PC-3 (cell line): ENCODE data around the gene LMNTD1. TPM values are rescaled to one million over a fixed set of nuclear protein-coding genes. Genes with fewer than 3 reads are reported as not detected.

Experiments used
- ATAC-seq: fragments of 200-7000 bp; cut with Tn5 transposase; 2 replicates; pipeline ENCODE4 v1.9.1; 2020; ENCODE audit warnings: mild to moderate bottlenecking, moderate library complexity
- BruUV-seq: library from RNA; stranded (reverse); fragments of 400-500 nt; replicated peaks from 2 replicates; lab custom pipeline; 2021; lab: Mats Ljungman, UMichigan
- CTCF ChIA-PET: fragments of 300-600 bp; sonication (Branson Sonifier 250); formaldehyde crosslinking; loops from one replicate; lab custom pipeline; 2022; ENCODE audit warnings: antibody characterized with exemption; lab: Charles Lee
- POLR2A ChIA-PET: fragments of 300-600 bp; sonication (Branson Sonifier 250); formaldehyde crosslinking; loops from one replicate; lab custom pipeline; 2022; ENCODE audit warnings: antibody characterized with exemption; ENCODE audit not compliant: unreplicated experiment; lab: Charles Lee
- DNase-seq: peaks from one replicate; pipeline ENCODE4 v3.0.0-alpha.2; 2015
- H2AFZ ChIP-seq: fragments of 300-600 bp; sonication (generic); 2 replicates; pipeline ENCODE4 v1.6.0; 2016; ENCODE audit warnings: antibody characterized with exemption, low read length
- H3F3A ChIP-seq: fragments of 300-600 bp; sonication (generic); one replicate; pipeline ENCODE4 v1.6.0; 2017; ENCODE audit warnings: antibody characterized with exemption, low read length, control low read depth, mild to moderate bottlenecking; ENCODE audit not compliant: unreplicated experiment
- H3K27ac ChIP-seq: fragments of 300-600 bp; sonication (generic); 2 replicates; pipeline ENCODE4 v1.5.1; 2016; ENCODE audit warnings: mild to moderate bottlenecking, low read length
- H3K27me3 ChIP-seq: fragments of 300-600 bp; sonication (generic); 2 replicates; pipeline ENCODE4 v1.6.1; 2016; ENCODE audit warnings: low read length, mixed read lengths
- H3K36me3 ChIP-seq: fragments of 300-600 bp; sonication (generic); 2 replicates; pipeline ENCODE4 v1.6.1; 2016; ENCODE audit warnings: low read depth, mixed run types, low read length, mixed read lengths
- H3K4me1 ChIP-seq: fragments of 300-600 bp; sonication (generic); 2 replicates; pipeline ENCODE4 v1.5.1; 2016; ENCODE audit warnings: low read length; ENCODE audit not compliant: insufficient read depth
- H3K4me2 ChIP-seq: fragments of 300-600 bp; sonication (generic); 2 replicates; pipeline ENCODE4 v1.6.0; 2016; ENCODE audit warnings: low read length
- H3K4me3 ChIP-seq: fragments of 300-600 bp; sonication (generic); 2 replicates; pipeline ENCODE4 v1.5.1; 2016; ENCODE audit warnings: mild to moderate bottlenecking, low read length, mixed read lengths
- H3K79me2 ChIP-seq: fragments of 300-600 bp; sonication (generic); 2 replicates; pipeline ENCODE4 v1.6.1; 2017; ENCODE audit warnings: low read length, mixed read lengths
- H3K9ac ChIP-seq: fragments of 300-600 bp; sonication (generic); 2 replicates; pipeline ENCODE4 v1.6.0; 2016; ENCODE audit warnings: mild to moderate bottlenecking, low read length
- H3K9me2 ChIP-seq: fragments of 300-600 bp; sonication (generic); replicated peaks from 2 replicates; pipeline ENCODE4 v1.6.1; 2016; ENCODE audit warnings: mixed run types, low read length, mixed read lengths
- H3K9me3 ChIP-seq: fragments of 300-600 bp; sonication (generic); 2 replicates; pipeline ENCODE4 v1.6.1; 2016; ENCODE audit warnings: low read length, mixed read lengths
- H4K20me1 ChIP-seq: fragments of 300-600 bp; sonication (generic); 2 replicates; pipeline ENCODE4 v1.6.1; 2016; ENCODE audit warnings: low read length, mixed read lengths
- CTCF ChIP-seq: fragments of 300-600 bp; sonication (generic); conservative IDR thresholded peaks from 2 replicates; pipeline ENCODE4 v1.5.1; 2017; ENCODE audit warnings: antibody characterized with exemption, low read depth, mild to moderate bottlenecking, low read length
- EZH2 ChIP-seq: fragments of 300-600 bp; sonication (generic); IDR thresholded peaks from one replicate; pipeline ENCODE4 v1.6.1; 2017; ENCODE audit warnings: antibody characterized with exemption, mild to moderate bottlenecking, low read length; ENCODE audit not compliant: unreplicated experiment
- EZH2phosphoT487 ChIP-seq: fragments of 300-600 bp; sonication (generic); IDR thresholded peaks from 2 replicates; pipeline ENCODE4 v1.6.1; 2018; ENCODE audit warnings: mild to moderate bottlenecking, antibody characterized with exemption, low read length, borderline replicate concordance
- intact Hi-C: fragments of 100-400 bp; cut with micrococcal nuclease; formaldehyde crosslinking; loops from 2 replicates; pipeline ENCODE4 v1.9.0; 2023
- total RNA-seq: library from RNA; depleted of rRNA; stranded (reverse); fragments of >200 nt; gene quantifications from 2 replicates; pipeline ENCODE4 v1.2.3, GENCODE V29; 2014

Gene LMNTD1
- total RNA-seq, 1 experiment from 2014 or later, result not detected

DNA sequence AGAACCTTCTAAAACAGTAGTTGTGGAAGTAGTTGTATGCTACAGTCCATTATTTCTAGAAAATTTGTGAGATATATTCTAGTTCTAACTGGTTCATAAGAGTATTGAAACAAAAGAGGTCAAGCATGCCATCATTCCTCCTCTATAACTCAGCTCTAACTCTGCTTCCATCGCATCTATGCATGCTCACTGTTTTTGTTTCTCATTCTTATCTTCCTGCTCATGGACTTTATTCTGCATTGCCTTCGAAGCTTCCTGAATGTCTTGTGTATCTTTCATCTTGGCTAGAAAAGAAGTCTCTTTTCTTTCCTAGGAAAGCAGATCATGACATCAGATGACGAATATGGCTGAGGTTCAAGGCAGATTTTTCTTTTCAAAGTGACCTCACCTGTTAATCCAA is 402 bp downstream of the LMNTD1 start:
- Histone ChIP-seq H2AFZ (no peak overlapping the region), H3F3A (no peaks in the 10 kb centered on the region), H3K9me2 (no peaks in the 10 kb centered on the region), H3K4me1 (no peaks in the 10 kb centered on the region), H3K9me3 (no peaks in the 10 kb centered on the region), H3K27me3 (no peaks in the 10 kb centered on the region), H4K20me1 (no peaks in the 10 kb centered on the region), H3K36me3 (no peaks in the 10 kb centered on the region), H3K79me2 (no peaks in the 10 kb centered on the region), H3K27ac (no peak overlapping the region), H3K4me3 (no peak overlapping the region), H3K4me2 (no peak overlapping the region), H3K9ac (no peak overlapping the region)
- ChIA-PET POLR2A (no interaction called here), CTCF (no interaction called here)
- BruUV-seq, result no TSS peak
- intact Hi-C loops, result loop anchor here (5.0 kb wide), 1 partner anchor 95 kb away; no protein-coding TSS in a partner anchor
- DNase-seq (no peak), ATAC-seq (no peak)
- no peak for TF ChIP-seq EZH2phosphoT487
- TF ChIP-seq EZH2, result no peak
- no peak for TF ChIP-seq CTCF

DNA sequence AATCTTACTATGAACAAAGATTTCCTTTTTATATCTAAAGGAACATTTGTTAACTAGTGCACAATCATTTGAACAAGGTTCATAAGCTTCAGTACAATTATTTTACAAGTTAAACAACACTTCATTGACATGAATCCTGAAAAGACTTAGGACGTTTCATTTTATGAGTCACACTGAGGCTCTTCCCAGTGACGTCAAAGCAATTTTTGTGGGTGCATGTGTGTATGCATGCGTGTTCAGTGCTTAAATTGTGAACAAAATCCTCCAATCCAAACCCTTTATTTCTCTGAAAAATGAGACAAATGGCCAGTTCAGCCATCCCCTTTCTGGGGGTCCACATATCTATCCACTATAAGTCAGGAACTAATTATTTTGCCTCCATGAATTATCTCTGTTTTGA is 2.9 kb downstream of the LMNTD1 start:
- H3F3A ChIP-seq, result no peaks in the 10 kb centered on the region
- no peak overlapping the region for H3K9ac ChIP-seq
- POLR2A ChIA-PET, result no interaction called here
- H3K9me3 ChIP-seq, result no peaks in the 10 kb centered on the region
- no TSS peak for BruUV-seq
- H3K9me2 ChIP-seq, result no peaks in the 10 kb centered on the region
- no peaks in the 10 kb centered on the region for H3K36me3 ChIP-seq
- no peaks in the 10 kb centered on the region for H3K4me1 ChIP-seq
- TF ChIP-seq EZH2 (no peak), CTCF (no peak), EZH2phosphoT487 (no peak)
- DNase-seq (no peak), ATAC-seq (no peak)
- no peaks in the 10 kb centered on the region for H3K27me3 ChIP-seq
- intact Hi-C loops, result loop anchor here (5.0 kb wide), 1 partner anchor 93 kb away; no protein-coding TSS in a partner anchor
- no peak overlapping the region for H3K4me2 ChIP-seq
- H3K79me2 ChIP-seq, result no peaks in the 10 kb centered on the region
- H3K4me3 ChIP-seq, result no peak overlapping the region
- no peak overlapping the region for H3K27ac ChIP-seq
- CTCF ChIA-PET, result no interaction called here
- H4K20me1 ChIP-seq, result no peaks in the 10 kb centered on the region
- no peak overlapping the region for H2AFZ ChIP-seq

GRCh38 chr12:25549120-25549519 is 4.0 kb downstream of the LMNTD1 start:
- TF ChIP-seq CTCF (no peak), EZH2phosphoT487 (no peak), EZH2 (no peak)
- no peak overlapping the region for H2AFZ ChIP-seq
- no peaks in the 10 kb centered on the region for H3K9me3 ChIP-seq
- H3K4me3 ChIP-seq, result no peak overlapping the region
- no peak overlapping the region for H3K9ac ChIP-seq
- intact Hi-C loops, result no loop called here
- H3K9me2 ChIP-seq, result no peaks in the 10 kb centered on the region
- no peaks in the 10 kb centered on the region for H3K36me3 ChIP-seq
- H3K27me3 ChIP-seq, result no peaks in the 10 kb centered on the region
- no peaks in the 10 kb centered on the region for H3K4me1 ChIP-seq
- H3K79me2 ChIP-seq, result no peaks in the 10 kb centered on the region
- BruUV-seq, result no TSS peak
- ChIA-PET POLR2A (no interaction called here), CTCF (no interaction called here)
- ATAC-seq, result no peak
- H3F3A ChIP-seq, result no peaks in the 10 kb centered on the region
- H3K27ac ChIP-seq, result no peak overlapping the region
- DNase-seq, result no peak
- no peaks in the 10 kb centered on the region for H4K20me1 ChIP-seq
- no peak overlapping the region for H3K4me2 ChIP-seq
